ENCODE measurements around the gene COA8. TPM values are rescaled to one million over a fixed set of nuclear protein-coding genes. Genes with fewer than 3 reads are reported as not detected.

COA8 gene
- polyA plus RNA-seq, 1 of the 3 experiments (the other 2 are of a cell fraction), result 25.2 TPM

DNA sequence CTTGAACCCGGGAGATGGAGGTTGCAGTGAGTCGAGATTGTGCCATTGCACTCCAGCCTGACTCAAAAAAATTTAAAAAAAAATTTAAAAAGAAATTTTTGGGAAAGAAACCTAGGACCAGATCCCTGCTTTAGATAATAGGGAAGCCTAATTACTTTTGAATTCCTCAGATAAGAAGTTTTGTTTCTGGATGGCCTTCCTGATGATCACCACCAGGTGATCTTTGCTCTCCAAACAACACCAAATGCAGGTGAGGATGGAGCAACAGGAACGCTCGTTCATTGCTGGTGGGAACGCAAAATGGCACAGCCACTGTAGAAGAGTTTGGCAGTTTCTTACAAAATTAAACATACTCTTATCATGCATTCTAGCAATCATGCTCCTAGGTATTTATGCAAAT lies 37.7 kb downstream of the COA8 start:
- H3K4me2 ChIP-seq, result no peak overlapping the region
- TF ChIP-seq CHD2 (IDR thresholded peaks at IDR 0.05; ENCODE audit: low read length, partially characterized antibody), result no peak
- TF ChIP-seq RFX5 (IDR thresholded peaks at IDR 0.05; ENCODE audit: low read length), result no peak
- TF ChIP-seq RXRA (IDR thresholded peaks at IDR 0.05; ENCODE audit: borderline replicate concordance, low read depth), result no peak
- no peak for TF ChIP-seq SMC3 (IDR thresholded peaks at IDR 0.05; ENCODE audit: low read depth, low read length)
- no peak for TF ChIP-seq FOXM1 (IDR thresholded peaks at IDR 0.05; ENCODE audit: low read depth)
- no peak for TF ChIP-seq TEAD4 (IDR thresholded peaks at IDR 0.05; ENCODE audit: borderline replicate concordance, insufficient read depth)
- TF ChIP-seq NRF1 (IDR thresholded peaks at IDR 0.05; ENCODE audit: low read depth, low read length), result no peak
- TF ChIP-seq, protein P1, sequence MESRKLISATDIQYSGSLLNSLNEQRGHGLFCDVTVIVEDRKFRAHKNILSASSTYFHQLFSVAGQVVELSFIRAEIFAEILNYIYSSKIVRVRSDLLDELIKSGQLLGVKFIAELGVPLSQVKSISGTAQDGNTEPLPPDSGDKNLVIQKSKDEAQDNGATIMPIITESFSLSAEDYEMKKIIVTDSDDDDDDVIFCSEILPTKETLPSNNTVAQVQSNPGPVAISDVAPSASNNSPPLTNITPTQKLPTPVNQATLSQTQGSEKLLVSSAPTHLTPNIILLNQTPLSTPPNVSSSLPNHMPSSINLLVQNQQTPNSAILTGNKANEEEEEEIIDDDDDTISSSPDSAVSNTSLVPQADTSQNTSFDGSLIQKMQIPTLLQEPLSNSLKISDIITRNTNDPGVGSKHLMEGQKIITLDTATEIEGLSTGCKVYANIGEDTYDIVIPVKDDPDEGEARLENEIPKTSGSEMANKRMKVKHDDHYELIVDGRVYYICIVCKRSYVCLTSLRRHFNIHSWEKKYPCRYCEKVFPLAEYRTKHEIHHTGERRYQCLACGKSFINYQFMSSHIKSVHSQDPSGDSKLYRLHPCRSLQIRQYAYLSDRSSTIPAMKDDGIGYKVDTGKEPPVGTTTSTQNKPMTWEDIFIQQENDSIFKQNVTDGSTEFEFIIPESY (IDR thresholded peaks at IDR 0.05; ENCODE audit: borderline replicate concordance, low read depth), result no peak
- TF ChIP-seq, protein P2, sequence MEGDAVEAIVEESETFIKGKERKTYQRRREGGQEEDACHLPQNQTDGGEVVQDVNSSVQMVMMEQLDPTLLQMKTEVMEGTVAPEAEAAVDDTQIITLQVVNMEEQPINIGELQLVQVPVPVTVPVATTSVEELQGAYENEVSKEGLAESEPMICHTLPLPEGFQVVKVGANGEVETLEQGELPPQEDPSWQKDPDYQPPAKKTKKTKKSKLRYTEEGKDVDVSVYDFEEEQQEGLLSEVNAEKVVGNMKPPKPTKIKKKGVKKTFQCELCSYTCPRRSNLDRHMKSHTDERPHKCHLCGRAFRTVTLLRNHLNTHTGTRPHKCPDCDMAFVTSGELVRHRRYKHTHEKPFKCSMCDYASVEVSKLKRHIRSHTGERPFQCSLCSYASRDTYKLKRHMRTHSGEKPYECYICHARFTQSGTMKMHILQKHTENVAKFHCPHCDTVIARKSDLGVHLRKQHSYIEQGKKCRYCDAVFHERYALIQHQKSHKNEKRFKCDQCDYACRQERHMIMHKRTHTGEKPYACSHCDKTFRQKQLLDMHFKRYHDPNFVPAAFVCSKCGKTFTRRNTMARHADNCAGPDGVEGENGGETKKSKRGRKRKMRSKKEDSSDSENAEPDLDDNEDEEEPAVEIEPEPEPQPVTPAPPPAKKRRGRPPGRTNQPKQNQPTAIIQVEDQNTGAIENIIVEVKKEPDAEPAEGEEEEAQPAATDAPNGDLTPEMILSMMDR (IDR thresholded peaks at IDR 0.05), result no peak
- TF ChIP-seq TCF12 (IDR thresholded peaks at IDR 0.05), result no peak
- H3K4me3 ChIP-seq (ENCODE audit: low read depth in 2 of 2, low read length in 1 of 2), result no peak overlapping the region
- no peaks in the 10 kb centered on the region for H3K27me3 ChIP-seq (ENCODE audit: insufficient read depth)
- DNase-seq, result no peak
- ChIA-PET CTCF (interaction anchor here (1.2 kb wide), 1 partner anchor 320 kb away, joined by 3 read pairs; a partner anchor contains a TSS), POLR2A (no interaction called here)
- H3K9ac ChIP-seq, result no peak overlapping the region
- H3K9me3 ChIP-seq, result no peaks in the 10 kb centered on the region
- H3K79me2 ChIP-seq (ENCODE audit: insufficient read depth), result no peaks in the 10 kb centered on the region
- H3K9me2 ChIP-seq, result no peaks in the 10 kb centered on the region
- no peak overlapping the region for H2AFZ ChIP-seq (ENCODE audit: low read depth)
- H3K36me3 ChIP-seq (replicated peaks in 1 of 2; ENCODE audit: control insufficient read depth in 1 of 2, insufficient read depth in 2 of 2, low read length in 1 of 2), result no peaks in the 10 kb centered on the region
- H3F3A ChIP-seq (replicated peaks; ENCODE audit: insufficient read depth), result peaks cover 5% of the 10 kb centered on the region
- 0 out of 2 replicates have a peak, but pooled peaks cover 6% of the 10 kb centered on the region for H4K20me1 ChIP-seq (ENCODE audit: insufficient read depth)
- 93% methylated on average over 5 of the region's 5 CpGs for WGBS (ENCODE audit: low lambda C conversion rate)
- H3K4me1 ChIP-seq (ENCODE audit: control insufficient read depth in 1 of 2, insufficient read depth in 2 of 2, low read depth in 1 of 2, low read length in 1 of 2), result peaks cover 0 to 11% of the 10 kb centered on the region in 2 experiments; a peak in 3 of 4 replicates
- no peak overlapping the region for H3K27ac ChIP-seq (ENCODE audit: low read depth in 2 of 2, low read length in 1 of 2)

DNA sequence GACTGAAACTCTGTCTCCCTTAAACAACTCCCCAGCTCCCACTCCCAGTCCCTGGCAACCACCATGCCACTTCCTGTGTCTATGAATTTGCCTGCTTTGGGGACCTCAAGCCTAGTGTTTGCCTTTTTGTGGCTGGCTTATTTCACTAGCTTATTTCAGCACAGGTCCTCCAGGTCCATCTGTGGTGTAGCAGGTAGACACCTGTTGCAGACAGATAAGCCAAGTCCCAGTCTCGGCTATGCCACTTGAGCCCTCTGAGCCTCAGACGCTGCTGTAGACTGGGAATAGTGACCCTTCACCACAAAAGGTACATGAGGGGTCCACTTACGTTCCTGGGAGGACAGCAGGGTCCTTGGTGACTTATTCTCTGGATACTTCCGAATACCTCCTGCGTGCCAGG lies 41.9 kb downstream of the COA8 start:
- WGBS (ENCODE audit: low lambda C conversion rate), result 100% methylated on average over 2 of the region's 5 CpGs
- CTCF ChIA-PET, result interaction anchor here (1.3 to 1.6 kb wide), 2 partner anchors 9 to 75 kb away, joined by 3 read pairs; no protein-coding TSS in a partner anchor
- no peaks in the 10 kb centered on the region for H3K9me2 ChIP-seq
- H3K79me2 ChIP-seq (ENCODE audit: insufficient read depth), result no peaks in the 10 kb centered on the region
- POLR2A ChIA-PET, result no interaction called here
- no peak for DNase-seq
- H3K9me3 ChIP-seq, result no peaks in the 10 kb centered on the region
- no peak overlapping the region for H3K4me3 ChIP-seq (ENCODE audit: low read depth in 2 of 2, low read length in 1 of 2)
- no peaks in the 10 kb centered on the region for H3K27me3 ChIP-seq (ENCODE audit: insufficient read depth)
- H3K36me3 ChIP-seq (replicated peaks in 1 of 2; ENCODE audit: control insufficient read depth in 1 of 2, insufficient read depth in 2 of 2, low read length in 1 of 2), result no peaks in the 10 kb centered on the region
- no peak overlapping the region for H3K4me2 ChIP-seq
- H4K20me1 ChIP-seq (ENCODE audit: insufficient read depth), result no peaks in the 10 kb centered on the region
- no peak overlapping the region for H2AFZ ChIP-seq (ENCODE audit: low read depth)
- H3K4me1 ChIP-seq (ENCODE audit: control insufficient read depth in 1 of 2, insufficient read depth in 2 of 2, low read depth in 1 of 2, low read length in 1 of 2), result peaks cover 10 to 11% of the 10 kb centered on the region in 2 experiments; a peak in 2 of 4 replicates
- H3F3A ChIP-seq (replicated peaks; ENCODE audit: insufficient read depth), result peaks cover 12% of the 10 kb centered on the region
- no peak overlapping the region for H3K27ac ChIP-seq (ENCODE audit: low read depth in 2 of 2, low read length in 1 of 2)
- TF ChIP-seq FOXJ3 (CRISPR knock-in tag; IDR thresholded peaks at IDR 0.05) (no peak), NFIC (IDR thresholded peaks at IDR 0.05; ENCODE audit: borderline replicate concordance) (no peak), RCOR1 (IDR thresholded peaks at IDR 0.05; ENCODE audit: low read length) (no peak)
- no peak overlapping the region for H3K9ac ChIP-seq
